Embryonic facial prominence (tissue), 1 donor: Measurements from ENCODE around the gene SLC7A7.
"Not testable (repeated sequence)": the region's sequence is repeated elsewhere in the genome, so short reads cannot be mapped to it uniquely, and the experiment has no call there.

Experiments used
- DNase-seq: peaks from one replicate; pipeline ENCODE4 v3.0.0-alpha.2; 2016; ENCODE audit errors: extremely low spot score

The SLC7A7 gene

DNA sequence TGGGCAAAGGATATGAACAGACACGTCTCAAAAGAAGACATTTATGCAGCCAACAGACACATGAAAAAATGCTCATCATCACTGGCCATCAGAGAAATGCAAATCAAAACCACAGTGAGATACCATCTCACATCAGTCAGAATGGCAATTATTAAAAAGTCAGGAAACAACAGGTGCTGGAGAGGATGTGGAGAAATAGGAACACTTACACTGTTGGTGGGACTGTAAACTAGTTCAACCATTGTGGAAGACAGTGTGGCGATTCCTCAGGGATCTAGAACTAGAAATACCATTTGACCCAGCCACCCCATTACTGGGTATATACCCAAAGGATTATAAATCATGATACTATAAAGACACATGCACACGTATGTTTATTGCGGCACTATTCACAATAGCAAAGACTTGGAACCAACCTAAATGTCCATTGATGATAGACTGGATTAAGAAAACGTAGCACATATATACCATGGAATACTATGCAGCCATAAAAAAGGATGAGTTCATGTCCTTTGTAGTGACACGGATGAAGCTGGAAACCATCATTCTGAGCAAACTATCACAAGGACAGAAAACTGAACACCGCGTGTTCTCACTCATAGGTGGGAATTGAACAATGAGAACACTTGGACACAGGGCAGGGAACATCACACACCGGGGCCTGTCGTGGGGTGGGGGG lies 57.1 kb downstream of the SLC7A7 start:
- DNase-seq, result not testable (repeated sequence)

DNA sequence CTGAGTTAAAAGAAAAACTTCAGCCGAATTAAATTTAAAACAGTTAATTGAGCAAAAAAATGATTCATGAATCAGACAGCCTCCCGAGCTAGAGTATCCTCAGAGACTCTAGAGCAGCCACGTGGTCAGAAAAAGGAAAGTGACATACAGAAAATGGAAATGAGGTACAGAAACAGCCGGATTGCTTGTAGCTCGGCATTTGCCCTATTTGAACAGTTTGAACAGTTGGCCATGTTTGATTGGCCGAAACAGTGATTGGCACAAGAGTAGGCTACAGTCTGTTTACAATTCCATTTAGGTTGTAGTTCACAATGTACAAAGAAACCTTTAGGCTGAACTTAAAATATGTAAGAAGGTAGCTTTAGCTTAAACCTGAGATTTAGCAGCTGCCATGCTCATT lies 61.6 kb downstream of the SLC7A7 start:
- no peak for DNase-seq

DNA sequence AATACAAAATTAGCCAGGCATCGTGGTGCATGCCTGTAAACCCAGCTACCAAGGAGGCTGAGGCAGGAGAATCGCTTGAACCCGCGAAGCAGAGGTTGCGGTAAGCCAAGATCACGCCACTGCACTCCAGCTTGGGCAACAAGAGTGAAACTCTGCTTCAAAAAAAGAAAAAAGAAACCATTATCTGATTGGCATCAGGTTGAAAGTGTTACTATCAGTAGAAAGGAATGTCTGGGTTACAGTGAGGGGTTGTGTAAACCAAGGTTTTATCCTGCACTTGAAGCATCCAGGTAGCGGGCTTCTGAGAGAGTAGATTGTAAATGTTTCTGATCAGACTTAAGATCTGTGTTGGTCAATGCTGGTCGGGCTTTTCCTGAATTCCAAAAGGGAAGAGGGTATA lies 62.8 kb downstream of the SLC7A7 start:
- DNase-seq, result no peak

DNA sequence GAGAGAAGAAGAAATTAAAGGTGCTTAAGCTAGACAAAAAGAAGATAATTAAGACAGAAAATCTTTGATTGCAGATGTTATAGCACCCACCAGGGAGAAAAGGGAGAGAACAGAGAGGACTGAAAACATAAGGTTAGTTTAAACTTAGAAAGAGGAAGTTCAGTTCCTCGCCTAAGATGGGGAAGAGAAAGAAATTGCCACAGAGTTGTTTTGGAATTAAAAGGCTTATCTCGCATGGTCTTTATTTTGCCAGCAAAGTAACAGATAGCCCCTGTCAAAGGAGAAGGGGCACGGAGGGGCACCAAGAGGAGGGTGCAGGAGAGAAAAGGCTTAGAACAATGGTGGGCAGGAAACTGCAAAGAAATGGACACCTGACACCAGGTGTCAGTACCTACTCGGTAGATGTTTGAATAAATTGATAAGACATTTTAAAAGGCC lies 66.6 kb downstream of the SLC7A7 start:
- DNase-seq, result no peak

DNA sequence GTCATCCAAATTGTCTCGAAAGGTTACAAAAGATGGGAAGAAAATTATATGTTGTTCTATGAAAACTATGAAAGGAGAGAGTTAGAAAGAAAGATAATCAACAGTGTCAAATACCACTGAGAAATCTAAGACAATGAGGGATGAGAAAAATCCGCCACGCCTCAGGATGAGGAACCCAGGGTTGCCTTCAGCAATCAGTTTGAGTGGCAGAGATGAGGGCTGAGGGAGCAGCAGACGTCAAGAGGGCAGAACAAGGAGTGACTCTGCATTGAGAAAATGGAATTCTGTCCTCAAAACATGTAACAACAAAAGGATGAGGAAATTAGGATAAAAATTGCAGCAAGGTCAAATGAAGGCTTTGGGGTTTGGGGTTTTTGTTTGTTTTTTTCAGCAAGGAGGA lies 67.0 kb downstream of the SLC7A7 start:
- DNase-seq, result no peak

DNA sequence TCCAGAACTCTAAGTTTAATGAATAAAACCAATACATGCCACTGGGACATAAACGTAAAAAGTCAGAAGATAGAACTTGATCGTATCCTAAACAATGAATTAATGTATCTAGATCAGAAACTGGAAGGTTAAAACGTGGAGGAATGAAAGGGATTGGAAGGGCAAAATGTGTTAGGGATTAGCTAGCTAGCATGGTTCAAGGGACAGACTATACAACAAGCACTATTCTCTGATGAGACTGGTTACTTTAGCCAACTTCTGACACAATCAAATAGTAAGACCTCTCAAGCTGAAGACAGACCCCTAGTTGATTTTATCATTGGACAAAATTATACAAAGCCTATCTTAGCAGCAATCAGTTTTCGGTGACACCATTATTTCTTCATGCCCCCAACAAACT lies 67.5 kb downstream of the SLC7A7 start:
- DNase-seq, result no peak

DNA sequence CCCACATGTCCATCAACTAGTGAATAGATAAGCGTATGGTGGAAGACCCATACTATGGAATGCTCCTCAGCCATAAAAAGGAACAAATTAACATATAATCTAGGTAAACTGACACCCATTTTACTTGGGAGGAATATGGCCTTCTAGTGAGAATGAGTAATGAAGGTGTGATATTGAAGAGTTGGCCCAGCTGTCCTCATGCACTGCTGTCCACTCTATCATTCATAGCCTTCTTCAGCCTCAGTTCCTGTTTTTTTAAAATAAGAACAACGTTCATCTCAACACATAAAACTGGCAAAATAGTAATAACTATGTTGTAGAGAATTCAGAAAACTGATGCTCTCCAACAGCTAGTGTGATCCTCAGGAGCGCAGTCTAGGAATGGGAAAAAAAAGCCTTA lies 75.2 kb downstream of the SLC7A7 start:
- no peak for DNase-seq

DNA sequence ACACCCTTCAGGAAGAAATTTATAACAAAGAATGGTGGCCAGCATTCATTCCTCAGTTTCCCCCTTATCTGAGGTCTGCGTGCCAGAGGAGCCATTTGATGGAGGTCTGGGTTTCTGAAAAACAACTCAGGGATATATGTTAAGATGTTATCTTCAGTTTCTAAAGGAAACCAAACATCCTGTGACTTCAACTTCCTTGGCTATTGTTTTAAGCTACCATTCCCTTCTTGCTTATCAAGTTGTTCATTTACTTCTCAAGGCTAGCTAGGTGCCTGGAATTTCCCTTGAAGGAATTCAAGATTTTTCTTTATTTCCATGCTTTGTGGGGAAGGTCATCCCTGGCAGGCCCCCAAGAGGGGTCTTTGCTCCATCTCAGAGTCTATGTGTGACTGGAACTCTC lies 75.8 kb downstream of the SLC7A7 start:
- DNase-seq, result no peak

DNA sequence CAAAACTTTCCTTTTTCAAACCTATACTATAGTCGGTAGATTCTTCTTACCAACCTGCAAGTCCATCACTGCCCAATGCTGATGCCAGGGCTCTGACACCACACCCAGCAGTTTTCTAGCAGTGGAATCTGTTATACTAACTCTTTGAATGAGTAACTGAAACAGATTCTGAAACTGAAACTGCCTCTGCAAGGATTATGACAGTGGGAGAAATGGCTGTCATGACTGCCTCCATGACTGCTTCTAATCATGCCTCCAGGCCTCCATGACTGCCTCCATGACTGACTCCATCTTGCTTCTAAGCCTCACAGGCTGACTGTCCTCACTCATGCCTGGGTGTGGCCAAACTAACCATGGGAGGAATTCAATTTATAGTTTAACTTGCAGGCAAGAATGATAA lies 78.2 kb downstream of the SLC7A7 start:
- no peak for DNase-seq

DNA sequence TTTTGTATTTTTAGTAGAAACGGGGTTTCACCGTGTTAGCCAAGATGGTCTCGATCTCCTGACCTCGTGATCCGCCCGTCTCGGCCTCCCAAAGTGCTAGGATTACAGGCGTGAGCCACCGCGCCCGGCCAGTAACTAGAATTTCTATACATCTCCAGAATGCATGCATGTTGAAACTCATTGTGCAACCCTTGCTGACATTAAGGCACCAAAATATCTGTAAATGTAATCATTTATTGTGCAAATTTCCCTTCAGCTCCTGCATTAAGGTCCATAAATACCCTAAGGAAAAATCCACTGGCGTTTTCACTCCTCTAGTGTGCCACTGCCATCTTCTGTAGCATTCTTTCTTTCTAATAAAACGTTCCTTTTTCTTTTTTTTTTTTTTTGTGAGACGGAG lies 78.9 kb downstream of the SLC7A7 start:
- not testable (repeated sequence) for DNase-seq

DNA sequence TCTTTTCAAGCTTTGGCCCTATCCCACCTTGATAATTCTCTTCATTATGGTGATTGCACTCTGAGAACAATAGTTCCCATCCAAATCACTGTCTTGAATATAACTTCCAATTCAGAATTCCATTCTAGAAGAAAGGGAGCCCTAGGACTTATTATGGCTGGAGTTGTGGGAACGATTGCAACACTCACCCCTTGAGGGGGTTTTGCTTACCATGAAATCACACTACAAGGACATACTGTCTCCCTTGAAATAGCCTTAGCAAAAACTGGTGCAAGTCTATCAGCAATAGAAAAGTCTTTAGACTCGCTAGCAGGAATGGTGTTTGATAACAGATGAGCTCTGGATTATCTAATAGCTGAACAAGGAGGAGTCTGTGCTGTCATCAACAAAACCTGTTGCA lies 80.1 kb downstream of the SLC7A7 start:
- DNase-seq, result no peak

DNA sequence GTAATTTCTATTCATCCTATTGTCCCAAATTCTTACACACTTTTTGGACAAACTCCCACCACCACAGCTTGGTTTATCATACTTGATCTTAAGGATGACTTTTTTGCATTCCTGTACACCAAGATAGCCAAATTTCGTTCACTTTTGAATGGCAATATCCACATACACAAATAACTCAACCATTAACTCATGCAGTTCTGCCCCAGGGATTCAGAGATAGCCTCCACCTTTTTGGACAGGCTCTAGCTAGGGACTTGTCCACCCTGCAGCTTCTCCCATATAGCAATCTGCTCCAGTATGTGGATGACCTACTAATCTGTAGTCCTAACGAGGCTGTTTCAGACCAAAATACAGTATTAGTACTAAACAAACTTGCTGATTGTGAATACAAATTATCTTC lies 81.4 kb downstream of the SLC7A7 start:
- no peak for DNase-seq

DNA sequence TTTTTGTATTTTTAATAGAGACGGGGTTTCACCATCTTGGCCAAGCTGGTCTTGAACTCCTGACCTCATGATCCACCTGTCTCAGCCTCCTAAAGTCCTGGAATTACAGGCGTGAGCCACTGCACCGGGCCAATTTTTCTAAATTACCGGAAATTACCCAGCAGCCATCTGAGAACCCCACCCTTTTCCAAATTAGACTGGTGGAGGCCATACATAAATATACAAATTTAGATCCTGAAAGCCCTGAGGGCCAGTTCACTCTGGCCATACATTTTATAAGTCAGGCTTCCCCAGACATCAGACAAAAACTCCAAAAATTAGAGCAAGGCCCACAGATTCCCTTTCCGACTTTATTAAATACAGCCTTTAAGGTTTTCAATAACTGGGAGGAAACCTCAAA lies 83.2 kb downstream of the SLC7A7 start:
- not testable (repeated sequence) for DNase-seq

DNA sequence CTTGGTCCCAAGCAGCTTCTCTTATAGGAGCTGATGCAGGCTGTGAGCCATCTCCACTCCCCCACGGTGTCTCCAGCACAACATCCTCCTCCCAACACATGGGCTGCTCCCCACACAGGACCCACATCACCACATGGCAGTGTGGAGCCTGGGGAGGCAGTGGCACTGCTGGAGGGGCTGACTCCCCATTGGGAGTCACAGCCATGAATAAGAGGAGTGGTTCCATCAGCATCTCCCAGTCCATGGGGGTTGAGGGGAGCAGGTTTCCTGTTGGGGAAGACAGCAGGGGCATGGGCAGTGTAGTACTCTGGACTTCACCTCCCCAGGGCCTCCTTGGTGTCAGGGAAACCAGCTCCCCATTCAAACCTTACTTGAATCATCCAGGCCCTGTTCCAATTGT lies 89.2 kb downstream of the SLC7A7 start:
- DNase-seq, result no peak

DNA sequence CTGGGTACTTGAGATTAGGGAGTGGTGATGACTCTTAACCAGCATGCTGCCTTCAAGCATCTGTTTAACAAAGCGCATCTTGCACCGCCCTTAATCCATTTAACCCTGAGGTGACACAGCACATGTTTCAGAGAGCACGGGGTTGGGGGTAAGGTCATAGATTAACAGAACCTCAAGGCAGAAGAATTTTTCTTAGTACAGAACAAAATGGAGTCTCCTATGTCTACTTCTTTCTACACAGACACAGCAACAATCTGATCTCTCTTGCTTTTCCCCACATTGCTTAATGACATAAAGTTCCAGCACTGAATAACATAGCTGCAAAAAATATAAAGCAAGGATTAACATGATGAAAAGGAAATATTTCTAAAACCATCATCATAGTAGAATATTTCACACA lies 89.9 kb downstream of the SLC7A7 start:
- DNase-seq, result not testable (repeated sequence)

DNA sequence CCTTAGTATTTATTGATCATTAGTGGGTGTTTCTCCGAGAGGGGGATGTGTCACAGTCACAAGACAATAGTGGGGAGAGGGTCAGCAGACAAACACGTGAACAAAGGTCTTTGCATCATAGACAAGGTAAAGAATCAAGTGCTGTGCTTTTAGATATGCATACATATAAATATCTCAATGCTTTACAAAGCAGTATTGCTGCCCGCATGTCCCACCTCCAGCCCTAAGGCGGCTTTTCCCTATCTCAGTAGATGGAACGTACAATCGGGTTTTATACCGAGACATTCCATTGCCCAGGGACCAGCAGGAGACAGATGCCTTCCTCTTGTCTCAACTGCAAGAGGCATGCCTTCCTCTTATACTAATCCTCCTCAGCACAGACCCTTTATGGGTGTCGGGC lies 90.4 kb downstream of the SLC7A7 start:
- not testable (repeated sequence) for DNase-seq

DNA sequence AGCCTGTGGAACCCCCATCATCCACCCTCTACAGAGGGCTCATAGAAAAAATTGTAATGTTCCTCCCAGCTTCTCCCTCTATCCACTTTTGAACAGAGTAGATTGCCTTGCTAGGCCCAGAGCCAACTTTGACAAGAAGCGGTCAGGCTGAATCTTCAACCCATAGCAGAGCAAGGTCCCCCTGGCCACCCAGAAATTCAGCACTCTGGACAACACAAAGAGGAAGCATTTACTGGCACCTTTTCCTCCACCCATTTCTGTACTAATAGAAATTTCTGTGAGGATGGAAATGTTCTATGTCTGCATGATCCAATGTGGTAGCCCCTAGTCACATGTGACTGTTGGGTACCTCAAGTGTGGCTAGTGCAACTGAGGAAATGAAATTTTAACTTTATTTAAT lies 91.4 kb downstream of the SLC7A7 start:
- no peak for DNase-seq
